GM12878 (cell line): Measurements from ENCODE around the gene IFNAR2.

Experiments
- ASH2L ChIP-seq: fragments of 300-600, 200-600 bp; sonication (generic); IDR thresholded peaks from 2 replicates; pipeline ENCODE4 v1.6.1; 2017; ENCODE audit warnings: low read depth, mild to moderate bottlenecking, borderline replicate concordance
- ATF3 ChIP-seq: IDR thresholded peaks from 2 replicates; pipeline ENCODE4 v1.6.1; 2011; ENCODE audit warnings: low read depth, mild to moderate bottlenecking, low read length, moderate library complexity, borderline replicate concordance; ENCODE audit errors: extremely low read depth
- CHD2 ChIP-seq: IDR thresholded peaks from 2 replicates; pipeline ENCODE4 v1.6.1; 2011; ENCODE audit warnings: low read depth, low read length, improper control_type of control experiment, borderline replicate concordance
- CTCF ChIP-seq, 3 experiments: IDR thresholded peaks in 2 of 3; conservative IDR thresholded peaks in 1 of 3; 2 replicates each; pipeline ENCODE4 v1.5.1; 2011; ENCODE audit warnings: low read depth in 3 of 3, low read length in 3 of 3, mild to moderate bottlenecking in 3 of 3, control low read depth in 2 of 3, moderate library complexity in 2 of 3, inconsistent platforms in 1 of 3, mixed read lengths in 1 of 3; ENCODE audit not compliant: control insufficient read depth in 2 of 3, insufficient read depth in 1 of 3; ENCODE audit errors: extremely low read depth in 1 of 3
- ESRRA ChIP-seq: IDR thresholded peaks from 2 replicates; pipeline ENCODE4 v1.6.1; 2012; ENCODE audit warnings: mild to moderate bottlenecking, low read length, improper control_type of control experiment
- JUNB ChIP-seq: IDR thresholded peaks from 2 replicates; pipeline ENCODE4 v1.6.1; 2016; ENCODE audit warnings: antibody characterized with exemption, mild to moderate bottlenecking
- NR2F1 ChIP-seq: fragments of 450-650 bp; conservative IDR thresholded peaks from 2 replicates; pipeline ENCODE4 v1.6.1; 2017; ENCODE audit warnings: mild to moderate bottlenecking
- RAD21 ChIP-seq: IDR thresholded peaks from 2 replicates; pipeline ENCODE4 v1.6.1; 2011; ENCODE audit warnings: mild to moderate bottlenecking, low read depth, low read length, moderate library complexity; ENCODE audit not compliant: insufficient read depth
- SP1 ChIP-seq: IDR thresholded peaks from one replicate; pipeline ENCODE4 v1.6.1; 2011; ENCODE audit warnings: low read depth, low read length
- TF ChIP-seq, protein P1 (sequence below): IDR thresholded peaks from 2 replicates; pipeline ENCODE4 v1.6.1; 2012; ENCODE audit warnings: low read depth, low read length, improper control_type of control experiment

GRCh38 chr21:33261635-33262034, 31.9 kb downstream of the IFNAR2 start:
- TF ChIP-seq ASH2L (no peak), CTCF (IDR thresholded peaks at IDR 0.05 in 2 of 3, conservative IDR thresholded peaks at IDR 0.05 in 1 of 3; ENCODE audit: control insufficient read depth in 2 of 3, extremely low read depth in 1 of 3, insufficient read depth in 1 of 3, low read depth in 3 of 3, low read length in 3 of 3) (no peak), CHD2 (no peak), ESRRA (no peak), JUNB (no peak), RAD21 (no peak), SP1 (no peak), NR2F1 (no peak), ATF3 (no peak)
- TF ChIP-seq, protein P1, sequence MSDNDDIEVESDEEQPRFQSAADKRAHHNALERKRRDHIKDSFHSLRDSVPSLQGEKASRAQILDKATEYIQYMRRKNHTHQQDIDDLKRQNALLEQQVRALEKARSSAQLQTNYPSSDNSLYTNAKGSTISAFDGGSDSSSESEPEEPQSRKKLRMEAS, result no peak
